GM12874 (cell line): ENCODE measurements around the gene SLC8A1.

Experiments
- TF ChIP-seq, protein P1 (sequence below): IDR thresholded peaks from 2 replicates; pipeline ENCODE4 v1.5.1; 2011; ENCODE audit warnings: low read depth, mild to moderate bottlenecking, control low read depth, low read length, moderate library complexity; ENCODE audit not compliant: insufficient read depth

Gene SLC8A1

GRCh38 chr2:40161986-40162385, 289.9 kb downstream of the SLC8A1 start:
- TF ChIP-seq, protein P1, sequence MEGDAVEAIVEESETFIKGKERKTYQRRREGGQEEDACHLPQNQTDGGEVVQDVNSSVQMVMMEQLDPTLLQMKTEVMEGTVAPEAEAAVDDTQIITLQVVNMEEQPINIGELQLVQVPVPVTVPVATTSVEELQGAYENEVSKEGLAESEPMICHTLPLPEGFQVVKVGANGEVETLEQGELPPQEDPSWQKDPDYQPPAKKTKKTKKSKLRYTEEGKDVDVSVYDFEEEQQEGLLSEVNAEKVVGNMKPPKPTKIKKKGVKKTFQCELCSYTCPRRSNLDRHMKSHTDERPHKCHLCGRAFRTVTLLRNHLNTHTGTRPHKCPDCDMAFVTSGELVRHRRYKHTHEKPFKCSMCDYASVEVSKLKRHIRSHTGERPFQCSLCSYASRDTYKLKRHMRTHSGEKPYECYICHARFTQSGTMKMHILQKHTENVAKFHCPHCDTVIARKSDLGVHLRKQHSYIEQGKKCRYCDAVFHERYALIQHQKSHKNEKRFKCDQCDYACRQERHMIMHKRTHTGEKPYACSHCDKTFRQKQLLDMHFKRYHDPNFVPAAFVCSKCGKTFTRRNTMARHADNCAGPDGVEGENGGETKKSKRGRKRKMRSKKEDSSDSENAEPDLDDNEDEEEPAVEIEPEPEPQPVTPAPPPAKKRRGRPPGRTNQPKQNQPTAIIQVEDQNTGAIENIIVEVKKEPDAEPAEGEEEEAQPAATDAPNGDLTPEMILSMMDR, result no peak

GRCh38 chr2:40160751-40161218, 291.1 kb downstream of the SLC8A1 start:
- TF ChIP-seq, protein P1, result no peak

DNA sequence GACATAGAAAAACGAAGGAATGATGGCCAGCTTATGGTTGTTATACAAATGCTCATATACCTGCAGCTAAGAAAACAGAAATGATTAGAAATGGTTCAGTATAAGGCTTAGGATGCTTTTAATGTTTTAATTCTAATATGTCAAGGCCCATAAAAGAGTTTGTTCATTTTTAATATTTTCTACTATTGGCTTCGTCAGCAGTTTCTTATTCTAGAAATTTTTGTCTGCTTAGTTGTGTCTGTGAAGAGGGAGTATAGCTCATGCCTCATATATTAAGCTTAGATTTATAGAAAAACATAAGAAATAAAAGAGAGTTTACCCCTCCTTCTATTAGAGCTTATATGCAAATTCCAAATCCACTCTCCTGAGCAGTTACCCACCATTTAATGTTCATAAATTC, 292.6 kb downstream of the SLC8A1 start:
- TF ChIP-seq, protein P1, result no peak

- TF ChIP-seq, protein P1, result no peak
Measured at GRCh38 chr2:40158781-40159180, 293.1 kb downstream of the SLC8A1 start.

DNA sequence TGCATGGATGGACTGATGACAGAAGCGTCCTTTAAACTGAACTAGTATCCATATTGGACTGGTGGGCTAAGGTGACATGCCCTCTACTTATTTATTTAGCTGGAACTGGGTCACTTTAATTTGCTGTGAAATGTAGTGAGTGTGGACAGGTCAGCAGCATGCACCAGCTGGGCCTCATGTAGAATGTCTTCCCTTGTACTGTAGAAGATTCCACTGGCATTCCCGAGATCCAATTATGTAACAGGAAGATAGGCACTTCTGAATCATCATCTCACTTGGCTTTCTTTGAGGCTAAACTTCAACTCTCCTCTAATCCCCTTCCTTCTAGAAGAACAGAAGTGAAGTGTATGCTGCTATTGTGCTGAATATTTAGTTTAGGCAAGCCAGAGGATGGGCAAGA, 296.2 kb downstream of the SLC8A1 start:
- TF ChIP-seq, protein P1, result no peak

GRCh38 chr2:40150266-40150665, 301.6 kb downstream of the SLC8A1 start:
- TF ChIP-seq, protein P1, result no peak

DNA sequence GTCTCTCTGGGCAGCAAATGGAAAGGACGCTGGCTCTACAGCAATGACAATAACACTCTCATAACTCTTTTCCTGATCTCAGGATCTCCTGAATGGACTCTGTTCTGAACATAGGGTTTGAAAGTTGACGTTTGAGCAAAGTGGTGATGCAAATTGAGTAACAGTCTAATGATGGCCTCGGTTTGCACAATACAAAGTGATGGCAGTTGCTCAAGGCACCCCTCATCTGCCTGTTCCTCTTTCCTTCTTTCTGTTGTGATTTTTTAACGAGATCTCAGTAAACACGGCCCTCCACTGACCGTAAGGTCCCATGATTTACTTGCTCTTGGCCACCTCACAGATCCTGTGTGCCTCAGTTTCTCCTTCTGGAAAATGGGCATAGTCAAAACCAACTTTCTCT, 303.6 kb downstream of the SLC8A1 start:
- TF ChIP-seq, protein P1, result no peak

DNA sequence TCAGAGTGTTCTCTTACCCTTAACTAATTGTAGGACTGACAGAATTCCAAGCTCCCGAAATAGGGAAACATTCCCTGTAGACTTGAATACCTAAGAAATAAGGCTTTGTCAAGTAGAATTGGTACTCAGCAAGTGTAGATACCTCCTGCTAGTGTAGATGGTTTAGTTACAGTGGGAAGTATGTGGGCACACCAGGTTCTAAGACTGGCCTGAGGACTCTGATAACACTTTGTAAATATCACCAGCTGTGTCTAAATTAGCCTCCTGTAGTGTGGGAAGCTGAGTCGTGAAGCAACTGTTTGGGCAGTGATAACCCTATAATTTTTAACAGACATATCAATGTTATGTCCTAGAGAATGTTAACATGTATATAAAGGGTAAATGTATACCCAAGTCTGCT, 304.5 kb downstream of the SLC8A1 start:
- TF ChIP-seq, protein P1, result no peak
